Measurements from ENCODE around the gene WAPL. TPM values are rescaled to one million over a fixed set of nuclear protein-coding genes. Genes with fewer than 3 reads are reported as not detected.

The WAPL gene
- total RNA-seq, 1 donor from 2014 or later, result 47.9 TPM

DNA sequence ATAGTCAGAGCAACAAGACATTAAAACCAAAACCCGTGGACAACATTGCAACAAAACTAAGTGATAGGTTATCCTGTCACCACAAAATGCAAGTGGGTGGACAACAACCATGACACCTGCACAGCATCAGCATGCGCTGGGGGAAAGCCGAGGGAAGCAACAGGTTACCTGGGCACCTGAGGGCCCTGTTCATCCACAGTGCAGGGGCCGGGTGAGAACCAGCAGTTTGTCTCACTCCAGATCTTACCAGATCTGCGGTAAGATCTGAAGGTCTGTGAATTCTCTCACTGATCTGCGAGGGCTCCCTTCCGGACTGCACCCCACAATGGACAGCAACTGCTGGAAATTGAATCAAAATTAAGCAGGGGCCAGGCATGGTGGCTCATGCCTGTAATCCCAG lies 124.5 kb downstream of the WAPL start:
- Mint-ChIP-seq H3K36me3 (ENCODE audit: insufficient read depth) (no peaks in the 10 kb centered on the region), H3K27me3 (peaks cover 49% of the 10 kb centered on the region), H3K4me1 (ENCODE audit: low read depth) (peaks cover 4% of the 10 kb centered on the region), H3K27ac (no peak overlapping the region), H3K9me3 (ENCODE audit: low read depth) (no peaks in the 10 kb centered on the region), H3K4me3 (ENCODE audit: low read depth) (no peak overlapping the region)
- DNase-seq (ENCODE audit: low spot score, unreplicated experiment), result no peak
- TF ChIP-seq, protein P1, sequence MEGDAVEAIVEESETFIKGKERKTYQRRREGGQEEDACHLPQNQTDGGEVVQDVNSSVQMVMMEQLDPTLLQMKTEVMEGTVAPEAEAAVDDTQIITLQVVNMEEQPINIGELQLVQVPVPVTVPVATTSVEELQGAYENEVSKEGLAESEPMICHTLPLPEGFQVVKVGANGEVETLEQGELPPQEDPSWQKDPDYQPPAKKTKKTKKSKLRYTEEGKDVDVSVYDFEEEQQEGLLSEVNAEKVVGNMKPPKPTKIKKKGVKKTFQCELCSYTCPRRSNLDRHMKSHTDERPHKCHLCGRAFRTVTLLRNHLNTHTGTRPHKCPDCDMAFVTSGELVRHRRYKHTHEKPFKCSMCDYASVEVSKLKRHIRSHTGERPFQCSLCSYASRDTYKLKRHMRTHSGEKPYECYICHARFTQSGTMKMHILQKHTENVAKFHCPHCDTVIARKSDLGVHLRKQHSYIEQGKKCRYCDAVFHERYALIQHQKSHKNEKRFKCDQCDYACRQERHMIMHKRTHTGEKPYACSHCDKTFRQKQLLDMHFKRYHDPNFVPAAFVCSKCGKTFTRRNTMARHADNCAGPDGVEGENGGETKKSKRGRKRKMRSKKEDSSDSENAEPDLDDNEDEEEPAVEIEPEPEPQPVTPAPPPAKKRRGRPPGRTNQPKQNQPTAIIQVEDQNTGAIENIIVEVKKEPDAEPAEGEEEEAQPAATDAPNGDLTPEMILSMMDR (IDR thresholded peaks at IDR 0.05; ENCODE audit: unreplicated experiment), result no peak

DNA sequence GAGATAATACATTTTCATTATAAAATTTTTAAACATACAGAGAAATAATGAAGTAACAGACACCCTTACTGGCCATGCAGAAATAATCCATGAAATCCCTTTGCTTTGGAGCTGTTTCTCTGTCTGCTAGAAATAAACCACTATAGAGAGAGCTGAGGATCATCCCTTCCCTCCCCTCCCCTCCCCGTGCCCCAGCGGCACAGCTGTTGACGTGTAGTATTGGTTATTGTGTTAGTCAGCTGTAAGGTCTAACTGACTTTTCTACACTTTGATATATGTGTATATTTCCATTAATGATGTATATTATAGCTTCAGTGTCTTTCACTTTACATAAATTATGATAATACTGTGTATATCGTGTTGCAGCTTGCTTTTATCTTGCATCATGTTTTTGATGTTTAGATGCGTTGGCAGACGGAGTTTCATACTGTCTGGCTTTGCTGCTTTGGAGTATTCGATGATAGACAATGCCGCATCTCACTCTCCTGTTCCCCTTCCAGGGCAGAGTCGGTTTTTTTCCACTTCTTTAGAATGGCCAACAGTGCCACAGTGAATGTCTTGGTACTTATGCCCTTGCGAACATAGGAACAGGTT lies 127.6 kb downstream of the WAPL start:
- no peak overlapping the region for H3K4me3 Mint-ChIP-seq (ENCODE audit: low read depth)
- H3K9me3 Mint-ChIP-seq (ENCODE audit: low read depth), result no peaks in the 10 kb centered on the region
- TF ChIP-seq, protein P1 (IDR thresholded peaks at IDR 0.05; ENCODE audit: unreplicated experiment), result no peak
- H3K36me3 Mint-ChIP-seq (ENCODE audit: insufficient read depth), result no peaks in the 10 kb centered on the region
- H3K27ac Mint-ChIP-seq, result no peak overlapping the region
- DNase-seq (ENCODE audit: low spot score, unreplicated experiment), result no peak
- peaks cover 60% of the 10 kb centered on the region for H3K27me3 Mint-ChIP-seq
- H3K4me1 Mint-ChIP-seq (ENCODE audit: low read depth), result peaks cover 4% of the 10 kb centered on the region

DNA sequence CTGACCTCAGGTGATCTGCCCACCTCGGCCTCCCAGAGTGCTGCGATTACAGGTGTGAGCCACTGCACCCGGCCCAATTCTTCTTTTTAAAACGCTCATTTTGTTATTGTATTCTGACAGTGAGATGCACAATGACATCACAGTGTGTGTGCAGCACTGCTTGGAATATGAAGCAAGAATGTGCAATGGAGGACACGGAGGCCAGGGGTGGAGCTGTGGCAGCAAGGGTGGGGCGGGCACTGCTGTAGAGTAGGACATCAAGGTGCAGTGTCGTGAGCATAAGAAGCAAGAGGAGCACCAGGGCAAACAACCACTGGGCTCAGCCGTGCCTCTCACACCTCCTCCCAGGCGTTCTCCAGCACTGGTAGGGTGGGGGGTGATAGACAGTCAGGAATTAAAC lies 128.2 kb downstream of the WAPL start:
- Mint-ChIP-seq H3K9me3 (ENCODE audit: low read depth) (no peaks in the 10 kb centered on the region), H3K4me3 (ENCODE audit: low read depth) (no peak overlapping the region), H3K36me3 (ENCODE audit: insufficient read depth) (no peaks in the 10 kb centered on the region), H3K27me3 (peaks cover 58% of the 10 kb centered on the region), H3K27ac (no peak overlapping the region), H3K4me1 (ENCODE audit: low read depth) (peaks cover 4% of the 10 kb centered on the region)
- TF ChIP-seq, protein P1 (IDR thresholded peaks at IDR 0.05; ENCODE audit: unreplicated experiment), result no peak
- DNase-seq (ENCODE audit: low spot score, unreplicated experiment), result no peak

DNA sequence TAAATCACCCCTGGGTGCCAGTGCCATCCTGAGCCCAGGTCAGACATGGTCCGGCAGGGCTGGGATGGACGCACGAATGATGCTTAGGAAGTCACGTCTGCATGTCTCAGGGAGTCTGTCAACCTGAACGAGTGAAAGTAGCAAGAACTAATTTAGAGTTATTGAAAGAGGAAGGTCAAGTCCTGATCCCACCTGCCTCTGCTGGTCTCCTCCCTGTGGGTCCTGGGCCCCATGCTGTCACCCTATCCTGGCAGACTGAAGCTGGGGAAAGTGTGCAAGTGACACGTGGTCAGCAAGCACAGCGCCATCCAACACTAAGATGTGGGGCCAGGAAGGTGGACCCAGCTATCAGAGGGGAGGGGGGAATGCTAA lies 128.9 kb downstream of the WAPL start:
- Mint-ChIP-seq H3K27ac (no peak overlapping the region), H3K36me3 (ENCODE audit: insufficient read depth) (no peaks in the 10 kb centered on the region), H3K4me3 (ENCODE audit: low read depth) (no peak overlapping the region), H3K4me1 (ENCODE audit: low read depth) (peaks cover 4% of the 10 kb centered on the region), H3K9me3 (ENCODE audit: low read depth) (no peaks in the 10 kb centered on the region), H3K27me3 (peaks cover 61% of the 10 kb centered on the region)
- TF ChIP-seq, protein P1 (IDR thresholded peaks at IDR 0.05; ENCODE audit: unreplicated experiment), result no peak
- DNase-seq (ENCODE audit: low spot score, unreplicated experiment), result no peak

DNA sequence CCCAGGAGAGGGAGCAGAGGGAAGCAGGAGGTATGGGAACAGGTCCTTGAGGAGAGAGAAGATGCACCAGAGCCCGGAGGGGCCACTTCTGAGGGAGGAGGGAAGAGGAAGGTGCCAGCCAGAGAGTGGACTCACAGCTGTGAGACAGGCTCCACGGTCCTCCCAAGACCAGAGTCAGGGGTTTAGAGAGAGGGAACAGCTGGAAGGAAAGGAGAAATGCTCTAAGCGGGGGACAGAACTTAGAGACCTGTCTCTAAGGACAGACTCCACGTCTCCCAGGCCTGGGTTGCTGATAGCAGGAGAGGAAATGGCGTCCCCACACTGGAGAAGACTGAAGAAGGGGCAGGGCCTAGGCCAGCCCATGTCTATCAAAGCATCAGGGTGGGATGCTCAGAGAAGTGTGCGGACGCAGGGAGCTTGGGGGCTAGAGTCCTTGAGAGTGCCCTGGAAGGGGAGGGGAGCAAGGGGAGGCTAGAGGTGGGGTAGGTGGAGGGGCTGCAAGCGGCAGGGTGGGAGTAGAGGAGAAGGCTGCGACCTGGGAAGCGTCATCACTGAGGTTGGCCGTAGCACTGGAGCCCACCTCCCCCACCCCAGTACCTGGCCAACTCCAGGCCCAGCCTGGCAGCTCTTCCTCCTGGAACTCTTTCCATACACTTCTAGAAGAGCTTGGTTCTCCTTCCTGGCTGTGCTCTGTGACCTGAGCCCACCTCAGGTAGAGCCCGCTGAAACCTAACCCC lies 129.4 kb downstream of the WAPL start:
- H3K36me3 Mint-ChIP-seq (ENCODE audit: insufficient read depth), result no peaks in the 10 kb centered on the region
- H3K4me3 Mint-ChIP-seq (ENCODE audit: low read depth), result no peak overlapping the region
- no peaks in the 10 kb centered on the region for H3K9me3 Mint-ChIP-seq (ENCODE audit: low read depth)
- no peak overlapping the region for H3K27ac Mint-ChIP-seq
- no peak for DNase-seq (ENCODE audit: low spot score, unreplicated experiment)
- TF ChIP-seq, protein P1 (IDR thresholded peaks at IDR 0.05; ENCODE audit: unreplicated experiment), result no peak
- peaks cover 61% of the 10 kb centered on the region for H3K27me3 Mint-ChIP-seq
- peaks cover 4% of the 10 kb centered on the region for H3K4me1 Mint-ChIP-seq (ENCODE audit: low read depth)
